IMR-90 (cell line): ENCODE results near the gene SLC12A1.

Source experiments
- BHLHE40 ChIP-seq: fragments of 150-350 bp; IDR thresholded peaks from 2 replicates; pipeline ENCODE4 v1.6.1; 2016; ENCODE audit warnings: mild to moderate bottlenecking, low read depth, low read length
- CEBPB ChIP-seq: IDR thresholded peaks from 2 replicates; pipeline ENCODE4 v1.6.1; 2012; ENCODE audit warnings: low read depth, low read length, improper control_type of control experiment
- CHD1 ChIP-seq: IDR thresholded peaks from 2 replicates; pipeline ENCODE4 v1.6.1; 2012; ENCODE audit warnings: low read depth, low read length, improper control_type of control experiment
- CTCF ChIP-seq: conservative IDR thresholded peaks from 2 replicates; pipeline ENCODE4 v1.5.1; 2012; ENCODE audit warnings: mild to moderate bottlenecking, low read depth, low read length, improper control_type of control experiment
- ELK1 ChIP-seq: fragments of 150-350 bp; IDR thresholded peaks from 2 replicates; pipeline ENCODE4 v1.6.1; 2016; ENCODE audit warnings: low read depth, mild to moderate bottlenecking, low read length, moderate library complexity, borderline replicate concordance
- MAZ ChIP-seq: IDR thresholded peaks from 2 replicates; pipeline ENCODE4 v1.6.1; 2012; ENCODE audit warnings: low read depth, mild to moderate bottlenecking, low read length, improper control_type of control experiment, moderate library complexity, borderline replicate concordance
- MXI1 ChIP-seq: IDR thresholded peaks from 2 replicates; pipeline ENCODE4 v1.6.1; 2012; ENCODE audit warnings: low read depth, mild to moderate bottlenecking, low read length, moderate library complexity, borderline replicate concordance
- NFE2L2 ChIP-seq: fragments of 150-350 bp; IDR thresholded peaks from 2 replicates; pipeline ENCODE4 v1.6.1; 2016; ENCODE audit warnings: low read depth, mild to moderate bottlenecking, low read length
- POLR2A ChIP-seq: IDR thresholded peaks from 2 replicates; pipeline ENCODE4 v1.6.1; 2012; ENCODE audit warnings: mild to moderate bottlenecking, low read depth, low read length
- RAD21 ChIP-seq: IDR thresholded peaks from 2 replicates; pipeline ENCODE4 v1.6.1; 2012; ENCODE audit warnings: low read length, improper control_type of control experiment
- RCOR1 ChIP-seq: IDR thresholded peaks from 2 replicates; pipeline ENCODE4 v1.6.1; 2012; ENCODE audit warnings: mild to moderate bottlenecking, low read length, improper control_type of control experiment; ENCODE audit not compliant: insufficient replicate concordance
- RFX5 ChIP-seq: IDR thresholded peaks from 2 replicates; pipeline ENCODE4 v1.8.0; 2012; ENCODE audit warnings: low read depth, mild to moderate bottlenecking, low read length, moderate library complexity
- SMC3 ChIP-seq: fragments of 150-350 bp; IDR thresholded peaks from 2 replicates; pipeline ENCODE4 v1.6.1; 2016; ENCODE audit warnings: low read depth, mild to moderate bottlenecking, antibody characterized with exemption, low read length, moderate library complexity

GRCh38 chr15:48281674-48282073 lies 75.6 kb downstream of the SLC12A1 start:
- TF ChIP-seq CTCF (0 out of 2 replicates have a peak, but pooled peaks have one; percentile 14), POLR2A (no peak), CEBPB (no peak), RAD21 (no peak), RCOR1 (no peak), MXI1 (no peak), CHD1 (no peak), RFX5 (no peak), BHLHE40 (no peak), NFE2L2 (no peak), MAZ (no peak), SMC3 (no peak), ELK1 (no peak)
